OCI-LY1 (cell line): ENCODE data around the gene C1orf105.

Experiments
- H2AFZ ChIP-seq: fragments of 200-600 bp; sonication (generic), shearing (Covaris generic); 2 replicates; pipeline ENCODE4 v1.6.0; 2014; ENCODE audit warnings: antibody characterized with exemption, mild to moderate bottlenecking, low read length
- H3F3A ChIP-seq: fragments of 200-600 bp; sonication (generic), shearing (Covaris generic); 2 replicates; pipeline ENCODE4 v1.6.0; 2014; ENCODE audit warnings: mild to moderate bottlenecking, antibody characterized with exemption, low read length, moderate library complexity; ENCODE audit not compliant: insufficient read depth
- H3K27ac ChIP-seq: fragments of 200-600 bp; sonication (generic); 2 replicates; pipeline ENCODE4 v1.5.1; 2014; ENCODE audit warnings: low read length, mixed run types, mild to moderate bottlenecking, low read depth; ENCODE audit not compliant: poor library complexity, severe bottlenecking
- H3K27me3 ChIP-seq: fragments of 200-600 bp; sonication (generic); 2 replicates; pipeline ENCODE4 v1.6.0; 2014; ENCODE audit warnings: antibody characterized with exemption, mild to moderate bottlenecking, low read length, moderate library complexity; ENCODE audit not compliant: insufficient read depth
- H3K36me3 ChIP-seq: fragments of 200-600 bp; sonication (generic); 2 replicates; pipeline ENCODE4 v1.6.1; 2014; ENCODE audit warnings: mild to moderate bottlenecking, antibody characterized with exemption, low read length, moderate library complexity, mixed read lengths; ENCODE audit not compliant: insufficient read depth
- H3K4me1 ChIP-seq: fragments of 200-600 bp; sonication (generic); 2 replicates; pipeline ENCODE4 v1.5.1; 2014; ENCODE audit warnings: mild to moderate bottlenecking, low read length, moderate library complexity; ENCODE audit not compliant: insufficient read depth, severe bottlenecking
- H3K4me2 ChIP-seq: fragments of 200-600 bp; sonication (generic), shearing (Covaris generic); 2 replicates; pipeline ENCODE4 v1.6.1; 2014; ENCODE audit warnings: low read length
- H3K4me3 ChIP-seq: fragments of 200-600 bp; sonication (generic); 2 replicates; pipeline ENCODE4 v1.5.1; 2014; ENCODE audit warnings: low read length, low read depth, mild to moderate bottlenecking, mixed read lengths; ENCODE audit not compliant: poor library complexity, severe bottlenecking
- H3K79me2 ChIP-seq: fragments of 200-600 bp; shearing (Covaris generic); 2 replicates; pipeline ENCODE4 v1.6.1; 2016; ENCODE audit warnings: mixed run types, low read length, mixed read lengths; ENCODE audit not compliant: insufficient read depth
- H3K9ac ChIP-seq: fragments of 200-600 bp; sonication (generic), shearing (Covaris generic); 2 replicates; pipeline ENCODE4 v1.6.1; 2014; ENCODE audit warnings: mild to moderate bottlenecking, low read length, mixed read lengths
- H3K9me2 ChIP-seq: fragments of 200-600 bp; sonication (generic), shearing (Covaris generic); 2 replicates; pipeline ENCODE4 v1.6.1; 2014; ENCODE audit warnings: low read depth, mild to moderate bottlenecking, low read length, mixed read lengths
- H3K9me3 ChIP-seq: fragments of 200-600 bp; shearing (Covaris generic); 2 replicates; pipeline ENCODE4 v1.6.1; 2014; ENCODE audit warnings: low read length, mixed read lengths
- H4K20me1 ChIP-seq: fragments of 200-600 bp; sonication (generic), shearing (Covaris generic); 2 replicates; pipeline ENCODE4 v1.6.0; 2016; ENCODE audit warnings: mild to moderate bottlenecking, low read length; ENCODE audit not compliant: insufficient read depth
- EZH2 ChIP-seq: fragments of 200-600 bp; sonication (generic), shearing (Covaris generic); IDR thresholded peaks from 2 replicates; pipeline ENCODE4 v1.8.0; 2017; ENCODE audit warnings: borderline replicate concordance, mixed run types, mild to moderate bottlenecking, antibody characterized with exemption, low read length, moderate library complexity, mixed read lengths
- TF ChIP-seq, protein P1 (sequence below): fragments of 200-600 bp; sonication (generic), shearing (Covaris generic); IDR thresholded peaks from 2 replicates; pipeline ENCODE4 v1.5.1; 2017; ENCODE audit warnings: mild to moderate bottlenecking, antibody characterized with exemption, low read length, moderate library complexity, mixed read lengths

Gene C1orf105

DNA sequence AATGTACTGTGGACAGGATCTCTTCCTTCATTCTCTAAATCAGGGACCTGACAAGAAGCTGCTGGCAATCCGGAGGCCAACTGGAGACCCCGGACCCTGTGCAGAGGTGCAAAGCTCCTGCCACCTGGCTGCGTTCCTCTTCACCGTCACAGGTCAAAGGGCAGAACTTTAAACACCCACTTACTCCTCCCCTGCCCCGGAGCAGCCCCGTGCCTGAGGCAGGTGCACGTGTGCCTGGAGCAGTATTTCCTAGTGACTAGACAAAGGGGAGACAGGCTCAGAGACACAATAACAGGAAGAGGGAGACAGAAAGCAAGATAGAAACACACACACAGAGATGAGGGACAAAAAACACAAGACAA lies 30.0 kb downstream of the C1orf105 start:
- peaks cover 22% of the 10 kb centered on the region for H3K4me1 ChIP-seq

DNA sequence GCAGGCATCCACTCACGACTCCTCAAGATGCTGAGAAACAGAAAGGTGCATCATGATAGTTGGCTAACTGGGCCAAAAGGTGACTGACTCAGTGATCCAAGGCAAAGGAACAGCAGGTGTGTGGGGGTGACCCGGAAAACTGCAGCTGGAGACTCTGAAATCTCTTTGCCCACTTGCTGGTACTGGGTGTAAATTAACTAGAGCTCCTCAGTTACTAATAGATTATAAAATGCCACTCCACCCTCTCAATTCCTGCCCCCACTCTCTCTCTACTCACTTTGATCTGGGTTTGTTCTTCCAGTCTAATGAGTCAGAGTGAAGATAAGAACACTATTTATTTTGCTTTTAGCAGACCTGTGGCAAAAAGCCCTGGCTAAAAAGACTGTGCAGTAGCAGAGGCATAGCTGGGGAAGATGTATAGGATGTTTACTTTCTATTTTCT lies 30.5 kb downstream of the C1orf105 start:
- H4K20me1 ChIP-seq = no peaks in the 10 kb centered on the region
- H3K36me3 ChIP-seq = no peaks in the 10 kb centered on the region
- no peaks in the 10 kb centered on the region for H3F3A ChIP-seq
- H3K9me2 ChIP-seq = no peaks in the 10 kb centered on the region
- no peak overlapping the region for H3K27ac ChIP-seq
- TF ChIP-seq EZH2 = no peak
- TF ChIP-seq, protein P1, sequence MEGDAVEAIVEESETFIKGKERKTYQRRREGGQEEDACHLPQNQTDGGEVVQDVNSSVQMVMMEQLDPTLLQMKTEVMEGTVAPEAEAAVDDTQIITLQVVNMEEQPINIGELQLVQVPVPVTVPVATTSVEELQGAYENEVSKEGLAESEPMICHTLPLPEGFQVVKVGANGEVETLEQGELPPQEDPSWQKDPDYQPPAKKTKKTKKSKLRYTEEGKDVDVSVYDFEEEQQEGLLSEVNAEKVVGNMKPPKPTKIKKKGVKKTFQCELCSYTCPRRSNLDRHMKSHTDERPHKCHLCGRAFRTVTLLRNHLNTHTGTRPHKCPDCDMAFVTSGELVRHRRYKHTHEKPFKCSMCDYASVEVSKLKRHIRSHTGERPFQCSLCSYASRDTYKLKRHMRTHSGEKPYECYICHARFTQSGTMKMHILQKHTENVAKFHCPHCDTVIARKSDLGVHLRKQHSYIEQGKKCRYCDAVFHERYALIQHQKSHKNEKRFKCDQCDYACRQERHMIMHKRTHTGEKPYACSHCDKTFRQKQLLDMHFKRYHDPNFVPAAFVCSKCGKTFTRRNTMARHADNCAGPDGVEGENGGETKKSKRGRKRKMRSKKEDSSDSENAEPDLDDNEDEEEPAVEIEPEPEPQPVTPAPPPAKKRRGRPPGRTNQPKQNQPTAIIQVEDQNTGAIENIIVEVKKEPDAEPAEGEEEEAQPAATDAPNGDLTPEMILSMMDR = no peak
- peaks cover 22% of the 10 kb centered on the region for H3K4me1 ChIP-seq
- H3K9ac ChIP-seq = no peak overlapping the region
- no peak overlapping the region for H3K4me2 ChIP-seq
- H3K79me2 ChIP-seq = no peaks in the 10 kb centered on the region
- no peaks in the 10 kb centered on the region for H3K27me3 ChIP-seq
- H2AFZ ChIP-seq = peak overlapping the region; percentile 86; the same call in 1 of the 2 replicates
- no peaks in the 10 kb centered on the region for H3K9me3 ChIP-seq
- no peak overlapping the region for H3K4me3 ChIP-seq

More for the DNA sequence above, 30.0 kb downstream of the C1orf105 start:
- Histone ChIP-seq H4K20me1 (no peaks in the 10 kb centered on the region), H3K79me2 (no peaks in the 10 kb centered on the region), H3K9me2 (no peaks in the 10 kb centered on the region), H2AFZ (peak overlapping the region; percentile 86), H3K27me3 (no peaks in the 10 kb centered on the region), H3F3A (no peaks in the 10 kb centered on the region), H3K9ac (peak overlapping the region; percentile 28; the same call in 1 of the 2 replicates), H3K9me3 (no peaks in the 10 kb centered on the region), H3K36me3 (no peaks in the 10 kb centered on the region), H3K4me3 (peak overlapping the region; percentile 40), H3K27ac (no peak overlapping the region), H3K4me2 (peak overlapping the region; percentile 59)
- no peak for TF ChIP-seq EZH2
- TF ChIP-seq, protein P1 = no peak

DNA sequence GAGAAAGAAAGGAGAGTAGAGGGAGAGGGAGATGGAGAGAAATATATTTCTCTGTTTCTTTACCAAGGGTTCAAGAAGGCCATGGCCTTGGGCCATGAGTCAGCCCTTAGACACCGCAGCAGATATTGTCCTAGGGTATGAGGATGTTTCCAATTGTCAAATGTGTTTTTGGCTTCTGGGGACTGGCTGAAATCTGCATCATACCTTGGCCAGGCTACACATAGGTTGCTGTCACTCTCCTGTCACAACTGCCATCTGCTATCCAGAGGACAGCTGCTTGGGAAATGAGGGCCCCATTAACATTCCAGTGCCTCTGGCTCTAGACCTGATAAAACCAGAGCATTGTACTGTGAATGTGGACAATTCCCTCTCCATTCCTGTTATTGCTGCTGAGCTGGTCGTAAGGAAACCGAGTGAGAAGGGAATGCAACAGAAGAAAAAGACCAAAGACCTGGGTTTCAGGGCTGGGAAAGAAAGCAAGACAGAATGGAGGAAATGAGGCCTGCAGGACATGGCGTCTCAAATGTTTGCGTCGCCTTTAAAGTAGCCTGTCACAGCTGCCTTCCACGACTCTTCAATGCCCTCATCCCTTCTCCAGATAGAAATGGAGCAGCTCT lies 32.2 kb downstream of the C1orf105 start:
- Histone ChIP-seq H3K27ac (no peak overlapping the region), H3K4me2 (no peak overlapping the region)

More for the DNA sequence above, 32.2 kb downstream of the C1orf105 start:
- Histone ChIP-seq H4K20me1 (no peaks in the 10 kb centered on the region), H3K79me2 (no peaks in the 10 kb centered on the region), H3K27me3 (no peaks in the 10 kb centered on the region), H3K9ac (no peak overlapping the region), H3K9me3 (no peaks in the 10 kb centered on the region), H3F3A (no peaks in the 10 kb centered on the region), H3K4me1 (peaks cover 22% of the 10 kb centered on the region), H2AFZ (no peak overlapping the region), H3K4me3 (no peak overlapping the region), H3K36me3 (no peaks in the 10 kb centered on the region), H3K9me2 (no peaks in the 10 kb centered on the region)
- TF ChIP-seq, protein P1 = no peak
- TF ChIP-seq EZH2 = no peak
